ENCODE data around the gene OSBPL8.

OSBPL8 gene

GRCh38 chr12:76449993-76450392 is 109.6 kb downstream of the OSBPL8 start:
- Histone ChIP-seq H3K4me2 (ENCODE audit: insufficient read depth, low read length, poor library complexity, severe bottlenecking) (no peak overlapping the region), H2BK5ac (ENCODE audit: low read length) (no peak overlapping the region), H2AK5ac (ENCODE audit: low read depth, low read length) (no peak overlapping the region), H3K27ac (replicated peaks; ENCODE audit: low read length) (no peak overlapping the region), H3K27me3 (ENCODE audit: control insufficient read depth in 3 of 3, insufficient read depth in 3 of 3, low read depth in 1 of 3, low read length in 3 of 3) (no peaks in the 10 kb centered on the region), H4K8ac (ENCODE audit: low read depth, low read length) (no peak overlapping the region), H2AFZ (ENCODE audit: low read length) (no peak overlapping the region), H3K23ac (ENCODE audit: low read depth, low read length, poor library complexity) (no peak overlapping the region), H3K18ac (ENCODE audit: low read length) (no peak overlapping the region), H3K14ac (ENCODE audit: low read length) (no peak overlapping the region), H3K79me1 (ENCODE audit: low read depth, low read length) (no peaks in the 10 kb centered on the region), H3K9me3 (replicated peaks in 1 of 2; ENCODE audit: control insufficient read depth in 2 of 2, insufficient read depth in 1 of 2, low read depth in 1 of 2, low read length in 2 of 2) (peaks cover 0 to 8% of the 10 kb centered on the region in 2 donors), H3K9ac (ENCODE audit: low read depth, low read length, poor library complexity) (no peak overlapping the region), H2BK15ac (ENCODE audit: low read length) (no peak overlapping the region), H3K36me3 (replicated peaks in 1 of 2; ENCODE audit: control insufficient read depth in 2 of 2, insufficient read depth in 2 of 2, low read length in 2 of 2) (peaks cover 0 to 26% of the 10 kb centered on the region in 2 donors), H4K91ac (ENCODE audit: low read depth, low read length, poor library complexity) (no peak overlapping the region), H3K4me3 (ENCODE audit: low read length in 2 of 2) (no peak overlapping the region), H2BK12ac (ENCODE audit: low read length) (no peak overlapping the region), H3K4ac (ENCODE audit: low read length) (no peak overlapping the region), H3K4me1 (ENCODE audit: control insufficient read depth in 2 of 2, insufficient read depth in 1 of 2, low read depth in 1 of 2, low read length in 2 of 2) (no peaks in the 10 kb centered on the region), H2BK120ac (ENCODE audit: low read depth, low read length) (no peak overlapping the region)
- WGBS, 2 donors (ENCODE audit: extremely low coverage in 2 of 2, insufficient read length in 2 of 2, insufficient replicate concordance in 1 of 2) = no CpG with 5 or more reads among the region's 3 CpGs
- no peak for DNase-seq (ENCODE audit: low spot score)

- H2AK5ac ChIP-seq (ENCODE audit: low read depth, low read length) = no peak overlapping the region
- H3K4me2 ChIP-seq (ENCODE audit: insufficient read depth, low read length, poor library complexity, severe bottlenecking) = no peak overlapping the region
- H2BK5ac ChIP-seq (ENCODE audit: low read length) = no peak overlapping the region
- no peak overlapping the region for H2BK120ac ChIP-seq (ENCODE audit: low read depth, low read length)
- no peaks in the 10 kb centered on the region for H3K27me3 ChIP-seq (ENCODE audit: control insufficient read depth in 3 of 3, insufficient read depth in 3 of 3, low read depth in 1 of 3, low read length in 3 of 3)
- no peak overlapping the region for H3K27ac ChIP-seq (replicated peaks; ENCODE audit: low read length)
- H3K9ac ChIP-seq (ENCODE audit: low read depth, low read length, poor library complexity) = no peak overlapping the region
- no peak overlapping the region for H3K23ac ChIP-seq (ENCODE audit: low read depth, low read length, poor library complexity)
- no peaks in the 10 kb centered on the region for H3K4me1 ChIP-seq (ENCODE audit: control insufficient read depth in 2 of 2, insufficient read depth in 1 of 2, low read depth in 1 of 2, low read length in 2 of 2)
- H3K4ac ChIP-seq (ENCODE audit: low read length) = no peak overlapping the region
- no peak overlapping the region for H4K91ac ChIP-seq (ENCODE audit: low read depth, low read length, poor library complexity)
- no peak overlapping the region for H3K14ac ChIP-seq (ENCODE audit: low read length)
- no peak overlapping the region for H2BK15ac ChIP-seq (ENCODE audit: low read length)
- peaks cover 0 to 26% of the 10 kb centered on the region in 2 donors for H3K36me3 ChIP-seq (replicated peaks in 1 of 2; ENCODE audit: control insufficient read depth in 2 of 2, insufficient read depth in 2 of 2, low read length in 2 of 2)
- no peak overlapping the region for H3K4me3 ChIP-seq (ENCODE audit: low read length in 2 of 2)
- H3K79me1 ChIP-seq (ENCODE audit: low read depth, low read length) = no peaks in the 10 kb centered on the region
- no peak overlapping the region for H3K18ac ChIP-seq (ENCODE audit: low read length)
- no peak overlapping the region for H2AFZ ChIP-seq (ENCODE audit: low read length)
- H4K8ac ChIP-seq (ENCODE audit: low read depth, low read length) = no peak overlapping the region
- no CpG with 5 or more reads among the region's 2 CpGs for WGBS, 2 donors (ENCODE audit: extremely low coverage in 2 of 2, insufficient read length in 2 of 2, insufficient replicate concordance in 1 of 2)
- no peak for DNase-seq (ENCODE audit: low spot score)
- H2BK12ac ChIP-seq (ENCODE audit: low read length) = no peak overlapping the region
- H3K9me3 ChIP-seq (replicated peaks in 1 of 2; ENCODE audit: control insufficient read depth in 2 of 2, insufficient read depth in 1 of 2, low read depth in 1 of 2, low read length in 2 of 2) = peaks cover 0 to 8% of the 10 kb centered on the region in 2 donors
Measured at GRCh38 chr12:76449583-76449982, 110.0 kb downstream of the OSBPL8 start.

DNA sequence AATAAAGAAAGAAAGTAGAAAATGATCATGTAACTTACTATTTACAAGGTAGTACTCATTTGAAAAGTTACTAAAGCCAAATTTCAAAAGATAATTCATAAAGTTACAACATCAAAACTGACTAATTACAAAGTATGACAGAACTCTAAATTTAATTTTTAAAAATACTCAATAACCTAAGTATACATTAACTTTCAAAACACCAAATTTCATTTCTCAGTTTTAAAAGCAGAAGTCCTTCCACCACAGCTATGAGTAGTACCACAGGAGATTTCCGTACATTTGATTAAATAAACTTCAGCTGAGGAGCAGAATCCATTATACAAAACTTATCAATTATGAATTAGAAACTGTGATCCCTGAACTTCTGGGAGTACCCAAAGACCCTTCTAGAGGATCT is 110.6 kb downstream of the OSBPL8 start:
- Histone ChIP-seq H2BK12ac (ENCODE audit: low read length) (no peak overlapping the region), H3K23ac (ENCODE audit: low read depth, low read length, poor library complexity) (no peak overlapping the region), H3K4ac (ENCODE audit: low read length) (no peak overlapping the region), H3K4me3 (ENCODE audit: low read length in 2 of 2) (no peak overlapping the region), H3K27me3 (ENCODE audit: control insufficient read depth in 3 of 3, insufficient read depth in 3 of 3, low read depth in 1 of 3, low read length in 3 of 3) (no peaks in the 10 kb centered on the region), H3K18ac (ENCODE audit: low read length) (no peak overlapping the region), H4K8ac (ENCODE audit: low read depth, low read length) (no peak overlapping the region), H2BK120ac (ENCODE audit: low read depth, low read length) (no peak overlapping the region), H3K14ac (ENCODE audit: low read length) (no peak overlapping the region), H3K27ac (replicated peaks; ENCODE audit: low read length) (no peak overlapping the region), H4K91ac (ENCODE audit: low read depth, low read length, poor library complexity) (no peak overlapping the region), H3K4me1 (ENCODE audit: control insufficient read depth in 2 of 2, insufficient read depth in 1 of 2, low read depth in 1 of 2, low read length in 2 of 2) (no peaks in the 10 kb centered on the region), H2BK5ac (ENCODE audit: low read length) (no peak overlapping the region), H3K4me2 (ENCODE audit: insufficient read depth, low read length, poor library complexity, severe bottlenecking) (no peak overlapping the region), H3K9me3 (replicated peaks in 1 of 2; ENCODE audit: control insufficient read depth in 2 of 2, insufficient read depth in 1 of 2, low read depth in 1 of 2, low read length in 2 of 2) (peaks cover 0 to 8% of the 10 kb centered on the region in 2 donors), H3K79me1 (ENCODE audit: low read depth, low read length) (no peaks in the 10 kb centered on the region), H2BK15ac (ENCODE audit: low read length) (no peak overlapping the region), H3K36me3 (replicated peaks in 1 of 2; ENCODE audit: control insufficient read depth in 2 of 2, insufficient read depth in 2 of 2, low read length in 2 of 2) (peaks cover 0 to 26% of the 10 kb centered on the region in 2 donors), H2AFZ (ENCODE audit: low read length) (no peak overlapping the region), H2AK5ac (ENCODE audit: low read depth, low read length) (no peak overlapping the region), H3K9ac (ENCODE audit: low read depth, low read length, poor library complexity) (no peak overlapping the region)
- WGBS, 2 donors (ENCODE audit: extremely low coverage in 2 of 2, insufficient read length in 2 of 2, insufficient replicate concordance in 1 of 2) = no CpG with 5 or more reads among the region's 1 CpG
- no peak for DNase-seq (ENCODE audit: low spot score)

DNA sequence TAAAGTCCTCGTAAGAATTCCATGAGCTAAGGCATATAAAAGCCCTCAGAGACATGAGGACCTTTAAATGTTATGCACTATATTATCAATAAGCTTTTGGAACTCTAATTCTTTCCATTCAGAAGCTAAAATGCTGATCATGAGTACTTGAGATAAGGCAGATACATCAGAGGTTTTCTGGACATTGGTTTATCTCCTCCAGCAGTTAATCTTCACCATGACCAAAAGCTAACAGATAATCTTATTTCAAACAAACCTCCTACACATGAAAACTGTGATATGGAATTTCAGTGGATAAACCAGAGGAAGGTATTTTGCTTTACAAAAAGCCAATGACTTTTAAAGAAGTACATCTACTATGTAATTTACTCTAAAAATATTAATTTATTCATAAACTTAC is 113.5 kb downstream of the OSBPL8 start:
- no peak overlapping the region for H2AK5ac ChIP-seq (ENCODE audit: low read depth, low read length)

More for the DNA sequence above, 113.5 kb downstream of the OSBPL8 start:
- Histone ChIP-seq H2AFZ (ENCODE audit: low read length) (no peak overlapping the region), H3K36me3 (replicated peaks in 1 of 2; ENCODE audit: control insufficient read depth in 2 of 2, insufficient read depth in 2 of 2, low read length in 2 of 2) (peaks cover 0 to 26% of the 10 kb centered on the region in 2 donors), H2BK5ac (ENCODE audit: low read length) (no peak overlapping the region), H4K91ac (ENCODE audit: low read depth, low read length, poor library complexity) (no peak overlapping the region), H3K9me3 (replicated peaks in 1 of 2; ENCODE audit: control insufficient read depth in 2 of 2, insufficient read depth in 1 of 2, low read depth in 1 of 2, low read length in 2 of 2) (peaks cover 0 to 8% of the 10 kb centered on the region in 2 donors), H3K18ac (ENCODE audit: low read length) (no peak overlapping the region), H2BK12ac (ENCODE audit: low read length) (no peak overlapping the region), H2BK15ac (ENCODE audit: low read length) (no peak overlapping the region), H2BK120ac (ENCODE audit: low read depth, low read length) (no peak overlapping the region), H3K4me2 (ENCODE audit: insufficient read depth, low read length, poor library complexity, severe bottlenecking) (no peak overlapping the region), H3K4ac (ENCODE audit: low read length) (no peak overlapping the region), H3K79me1 (ENCODE audit: low read depth, low read length) (no peaks in the 10 kb centered on the region), H3K14ac (ENCODE audit: low read length) (no peak overlapping the region), H4K8ac (ENCODE audit: low read depth, low read length) (no peak overlapping the region), H3K9ac (ENCODE audit: low read depth, low read length, poor library complexity) (no peak overlapping the region), H3K4me3 (ENCODE audit: low read length in 2 of 2) (no peak overlapping the region), H3K4me1 (ENCODE audit: control insufficient read depth in 2 of 2, insufficient read depth in 1 of 2, low read depth in 1 of 2, low read length in 2 of 2) (no peaks in the 10 kb centered on the region), H3K27me3 (ENCODE audit: control insufficient read depth in 3 of 3, insufficient read depth in 3 of 3, low read depth in 1 of 3, low read length in 3 of 3) (no peaks in the 10 kb centered on the region), H3K23ac (ENCODE audit: low read depth, low read length, poor library complexity) (no peak overlapping the region), H3K27ac (replicated peaks; ENCODE audit: low read length) (no peak overlapping the region)
- no CpG with 5 or more reads among the region's 1 CpG for WGBS, 2 donors (ENCODE audit: extremely low coverage in 2 of 2, insufficient read length in 2 of 2, insufficient replicate concordance in 1 of 2)
- DNase-seq (ENCODE audit: low spot score) = no peak
